ELF-1 (cell line): ENCODE data around the gene PRR36.
"Not testable (repeated sequence)": the region's sequence is repeated elsewhere in the genome, so short reads cannot be mapped to it uniquely, and the experiment has no call there.

Source experiments
- DNase-seq: peaks from one replicate; pipeline ENCODE4 v3.0.0-alpha.2; 2016; ENCODE audit warnings: low read depth, low spot score

Gene PRR36

GRCh38 chr19:7874076-7874896 is at the start of gene PRR36:
TSS of gene PRR36 (minus strand) at chr19:7874390. CDS start at chr19:7873689, 701 bp downstream.
- peak; percentile 84 for DNase-seq

- no peak for DNase-seq
Measured at GRCh38 chr19:7923295-7924191, 49.4 kb upstream of the PRR36 start.

- no peak for DNase-seq
Measured at GRCh38 chr19:7922836-7923195, 48.6 kb upstream of the PRR36 start.

GRCh38 chr19:7921967-7922835 is 48.0 kb upstream of the PRR36 start:
- DNase-seq: no peak

- DNase-seq: no peak
Measured at GRCh38 chr19:7921302-7921966, 47.2 kb upstream of the PRR36 start.

GRCh38 chr19:7920519-7921301 is 46.5 kb upstream of the PRR36 start:
- peak; percentile 79 for DNase-seq

GRCh38 chr19:7919610-7920518 is 45.7 kb upstream of the PRR36 start, which contains the start of gene SNAPC2:
TSS of gene SNAPC2 (plus strand) at chr19:7920338. CDS start at chr19:7920367, 29 bp downstream.
- DNase-seq: peak; percentile 97

GRCh38 chr19:7918615-7919421 is 44.6 kb upstream of the PRR36 start:
- no peak for DNase-seq

- not testable (repeated sequence) for DNase-seq
Measured at GRCh38 chr19:7918062-7918614, 43.9 kb upstream of the PRR36 start.

GRCh38 chr19:7917267-7918061 is 43.3 kb upstream of the PRR36 start:
- DNase-seq: peak; percentile 66

- DNase-seq: no peak
Measured at GRCh38 chr19:7916955-7917266, 42.7 kb upstream of the PRR36 start.

GRCh38 chr19:7916103-7916954 is 42.1 kb upstream of the PRR36 start:
- peak; percentile 23 for DNase-seq

- DNase-seq: no peak
Measured at GRCh38 chr19:7915250-7916102, 41.3 kb upstream of the PRR36 start.

- no peak for DNase-seq
Measured at GRCh38 chr19:7914598-7915045, 40.4 kb upstream of the PRR36 start, which contains the start of gene TGFBR3L. TSS of gene TGFBR3L (plus strand) at chr19:7914830.

GRCh38 chr19:7914099-7914498 is 39.9 kb upstream of the PRR36 start:
- DNase-seq: no peak
